ENCODE measurements around the gene CFAP299.

The CFAP299 gene

GRCh38 chr4:80452055-80452454 is 116.5 kb downstream of the CFAP299 start:
- Histone ChIP-seq H3K9me3 (no peaks in the 10 kb centered on the region), H3K4me1 (ENCODE audit: control insufficient read depth in 1 of 2, insufficient read depth in 1 of 2, low read depth in 1 of 2, low read length in 1 of 2) (no peaks in the 10 kb centered on the region), H3K27ac (no peak overlapping the region), H3K4me3 (ENCODE audit: low read depth in 1 of 2, low read length in 1 of 2) (no peak overlapping the region), H3K36me3 (no peaks in the 10 kb centered on the region), H3K27me3 (no peaks in the 10 kb centered on the region)
- TF ChIP-seq CTCF (IDR thresholded peaks at IDR 0.05) = no peak

GRCh38 chr4:80452768-80453167 is 117.2 kb downstream of the CFAP299 start:
- no peaks in the 10 kb centered on the region for H3K9me3 ChIP-seq
- H3K36me3 ChIP-seq = no peaks in the 10 kb centered on the region
- H3K27ac ChIP-seq = no peak overlapping the region
- no peak overlapping the region for H3K4me3 ChIP-seq (ENCODE audit: low read depth in 1 of 2, low read length in 1 of 2)
- no peak for TF ChIP-seq CTCF (IDR thresholded peaks at IDR 0.05)
- H3K4me1 ChIP-seq (ENCODE audit: control insufficient read depth in 1 of 2, insufficient read depth in 1 of 2, low read depth in 1 of 2, low read length in 1 of 2) = no peaks in the 10 kb centered on the region
- H3K27me3 ChIP-seq = no peaks in the 10 kb centered on the region

GRCh38 chr4:80454040-80454439 is 118.5 kb downstream of the CFAP299 start:
- Histone ChIP-seq H3K4me3 (ENCODE audit: low read depth in 1 of 2, low read length in 1 of 2) (no peak overlapping the region), H3K9me3 (no peaks in the 10 kb centered on the region)
- TF ChIP-seq CTCF (IDR thresholded peaks at IDR 0.05) = no peak

GRCh38 chr4:80454556-80454955 is 119.0 kb downstream of the CFAP299 start:
- Histone ChIP-seq H3K4me3 (ENCODE audit: low read depth in 1 of 2, low read length in 1 of 2) (no peak overlapping the region), H3K4me1 (ENCODE audit: control insufficient read depth in 1 of 2, insufficient read depth in 1 of 2, low read depth in 1 of 2, low read length in 1 of 2) (no peaks in the 10 kb centered on the region), H3K36me3 (no peaks in the 10 kb centered on the region), H3K9me3 (no peaks in the 10 kb centered on the region), H3K27me3 (no peaks in the 10 kb centered on the region), H3K27ac (no peak overlapping the region)
- TF ChIP-seq CTCF (IDR thresholded peaks at IDR 0.05) = no peak

More at GRCh38 chr4:80454040-80454439, 118.5 kb downstream of the CFAP299 start:
- no peaks in the 10 kb centered on the region for H3K36me3 ChIP-seq
- H3K27me3 ChIP-seq = no peaks in the 10 kb centered on the region
- H3K27ac ChIP-seq = no peak overlapping the region
- no peaks in the 10 kb centered on the region for H3K4me1 ChIP-seq (ENCODE audit: control insufficient read depth in 1 of 2, insufficient read depth in 1 of 2, low read depth in 1 of 2, low read length in 1 of 2)

- H3K4me1 ChIP-seq (ENCODE audit: control insufficient read depth in 1 of 2, insufficient read depth in 1 of 2, low read depth in 1 of 2, low read length in 1 of 2) = no peaks in the 10 kb centered on the region
- no peak overlapping the region for H3K27ac ChIP-seq
- H3K4me3 ChIP-seq (ENCODE audit: low read depth in 1 of 2, low read length in 1 of 2) = no peak overlapping the region
- no peaks in the 10 kb centered on the region for H3K27me3 ChIP-seq
- H3K36me3 ChIP-seq = no peaks in the 10 kb centered on the region
- no peaks in the 10 kb centered on the region for H3K9me3 ChIP-seq
- TF ChIP-seq CTCF (IDR thresholded peaks at IDR 0.05) = no peak
Observed at GRCh38 chr4:80459918-80460473, 124.5 kb downstream of the CFAP299 start.

GRCh38 chr4:80461412-80461811 is 125.9 kb downstream of the CFAP299 start:
- no peak overlapping the region for H3K27ac ChIP-seq
- no peak overlapping the region for H3K4me3 ChIP-seq (ENCODE audit: low read depth in 1 of 2, low read length in 1 of 2)
- no peaks in the 10 kb centered on the region for H3K27me3 ChIP-seq
- H3K9me3 ChIP-seq = no peaks in the 10 kb centered on the region
- H3K36me3 ChIP-seq = no peaks in the 10 kb centered on the region
- TF ChIP-seq CTCF (IDR thresholded peaks at IDR 0.05) = no peak
- H3K4me1 ChIP-seq (ENCODE audit: control insufficient read depth in 1 of 2, insufficient read depth in 1 of 2, low read depth in 1 of 2, low read length in 1 of 2) = no peaks in the 10 kb centered on the region

Data from neutrophil (primary cell).